Liver (tissue), 9 donors: ENCODE measurements around the gene AGT. TPM values are rescaled to one million over a fixed set of nuclear protein-coding genes. Genes with fewer than 3 reads are reported as not detected.
A peak's percentile ranks its signal among the peaks of the same experiment; 100 is the strongest.

Experiments used
- DNase-seq: peaks from one replicate; pipeline ENCODE4 v3.0.0-alpha.2; 2017; ENCODE audit warnings: low spot score
- H3K27ac ChIP-seq, 2 donors: one replicate each; pipeline ENCODE4 v1.7.0; 2013; ENCODE audit warnings: inconsistent platforms in 2 of 2, low read length in 2 of 2, control low read depth in 1 of 2, low read depth in 1 of 2, mild to moderate bottlenecking in 1 of 2
- H3K27me3 ChIP-seq, 4 donors: one replicate each; pipeline versions ENCODE4 v1.6.1 to v1.7.0; 2013; ENCODE audit warnings: low read length in 3 of 4, inconsistent platforms in 1 of 4, mild to moderate bottlenecking in 1 of 4, moderate library complexity in 1 of 4; ENCODE audit not compliant: control insufficient read depth in 4 of 4, insufficient read depth in 4 of 4
- H3K36me3 ChIP-seq, 4 donors: one replicate each; pipeline versions ENCODE4 v1.6.1 to v1.7.0; 2013; ENCODE audit warnings: low read length in 3 of 4, mild to moderate bottlenecking in 3 of 4, low read depth in 1 of 4, moderate library complexity in 1 of 4; ENCODE audit not compliant: control insufficient read depth in 4 of 4, insufficient read depth in 3 of 4
- H3K4me1 ChIP-seq, 4 donors: one replicate each; pipeline versions ENCODE4 v1.6.1 to v1.7.0; 2013; ENCODE audit warnings: low read length in 3 of 4, mild to moderate bottlenecking in 3 of 4, moderate library complexity in 1 of 4; ENCODE audit not compliant: control insufficient read depth in 4 of 4, insufficient read depth in 4 of 4
- H3K4me3 ChIP-seq, 3 donors: one replicate each; pipeline versions ENCODE4 v1.6.1 to v1.7.0; 2013; ENCODE audit warnings: low read length in 3 of 3, control low read depth in 1 of 3, low read depth in 1 of 3, mild to moderate bottlenecking in 1 of 3
- H3K9ac ChIP-seq, 2 donors: one replicate each; pipeline ENCODE4 v1.7.0; 2013; ENCODE audit warnings: low read length in 2 of 2, mild to moderate bottlenecking in 2 of 2, moderate library complexity in 2 of 2, control low read depth in 1 of 2, low read depth in 1 of 2
- H3K9me3 ChIP-seq, 4 donors: one replicate each; pipeline versions ENCODE4 v1.6.1 to v1.7.0; 2013; ENCODE audit warnings: low read length in 3 of 4; ENCODE audit not compliant: control insufficient read depth in 4 of 4
- EGR1 ChIP-seq, 2 donors: IDR thresholded peaks; 2 replicates each; pipeline ENCODE4 v1.6.1; 2016 to 2018; ENCODE audit warnings: antibody characterized with exemption in 2 of 2, low read depth in 2 of 2
- FOXA1 ChIP-seq: IDR thresholded peaks from 2 replicates; pipeline ENCODE4 v1.6.1; 2016; ENCODE audit warnings: antibody characterized with exemption
- FOXA2 ChIP-seq: IDR thresholded peaks from 2 replicates; pipeline ENCODE4 v1.6.1; 2016; ENCODE audit warnings: antibody characterized with exemption
- GABPA ChIP-seq, 2 donors: IDR thresholded peaks in 1 of 2; conservative IDR thresholded peaks in 1 of 2; 2 replicates each; pipeline ENCODE4 v1.6.1; 2016; ENCODE audit warnings: antibody characterized with exemption in 2 of 2, mild to moderate bottlenecking in 1 of 2, moderate library complexity in 1 of 2
- HNF4A ChIP-seq, 2 donors: conservative IDR thresholded peaks; 2 replicates each; pipeline ENCODE4 v1.6.1; 2016; ENCODE audit warnings: antibody characterized with exemption in 2 of 2, mild to moderate bottlenecking in 2 of 2
- HNF4G ChIP-seq: IDR thresholded peaks from 2 replicates; pipeline ENCODE4 v1.6.1; 2016; ENCODE audit warnings: antibody characterized with exemption
- JUND ChIP-seq, 2 donors: IDR thresholded peaks; 2 replicates each; pipeline ENCODE4 v1.6.1; 2016; ENCODE audit warnings: antibody characterized with exemption in 2 of 2
- NR2F2 ChIP-seq: IDR thresholded peaks from 2 replicates; pipeline ENCODE4 v1.6.1; 2016; ENCODE audit warnings: antibody characterized with exemption
- RAD21 ChIP-seq, 2 donors: IDR thresholded peaks; 2 replicates each; pipeline ENCODE4 v1.6.1; 2016; ENCODE audit warnings: antibody characterized with exemption in 2 of 2, mild to moderate bottlenecking in 2 of 2
- RXRA ChIP-seq, 2 donors: IDR thresholded peaks; 2 replicates each; pipeline ENCODE4 v1.6.1; 2017 to 2018; ENCODE audit warnings: antibody characterized with exemption in 2 of 2, mild to moderate bottlenecking in 1 of 2
- SP1 ChIP-seq: IDR thresholded peaks from 2 replicates; pipeline ENCODE4 v1.6.1; 2018; ENCODE audit warnings: antibody characterized with exemption, mild to moderate bottlenecking
- TAF1 ChIP-seq: conservative IDR thresholded peaks from 2 replicates; pipeline ENCODE4 v1.6.1; 2016; ENCODE audit warnings: antibody characterized with exemption, mild to moderate bottlenecking
- YY1 ChIP-seq: IDR thresholded peaks from 2 replicates; pipeline ENCODE4 v1.6.1; 2016; ENCODE audit warnings: antibody characterized with exemption, mild to moderate bottlenecking
- ZBTB33 ChIP-seq: IDR thresholded peaks from 2 replicates; pipeline ENCODE4 v1.6.1; 2016; ENCODE audit warnings: antibody characterized with exemption
- WGBS: extraction: QIAGEN DNeasy Blood & Tissue Kit; methylation state at CpG from one replicate; pipeline ENCODE4 v1.1.7; 2013; 5-methylcytosine and 5-hydroxymethylcytosine counted together
- polyA plus RNA-seq, 2 donors: library from polyadenylated mRNA; stranded (reverse) in 1 of 2; unstranded in 1 of 2; fragments of 200-250 nt in 1 of 2; fragments of >200 nt in 1 of 2; fragmentation: Nextera tagmentation in 1 of 2; extraction: Ambion mirVana in 1 of 2; gene quantifications; one replicate each; pipeline versions ENCODE4 v1.2.1 to v1.2.3, GENCODE V29; 2013 to 2015
- total RNA-seq, 2 donors: library from RNA; depleted of rRNA; stranded (reverse); fragments of >200 nt; gene quantifications; one replicate each; pipeline ENCODE4 v1.2.3, GENCODE V29; 2014
- TF ChIP-seq, protein P1 (sequence below): IDR thresholded peaks from 2 replicates; pipeline ENCODE4 v1.6.1; 2016; ENCODE audit warnings: antibody characterized with exemption
- TF ChIP-seq, protein P2 (sequence below): fragments of 150-350 bp; IDR thresholded peaks from 2 replicates; pipeline ENCODE4 v1.5.1; 2017; ENCODE audit warnings: improper control_type of control experiment, low read depth, low read length; ENCODE audit not compliant: missing input control
- TF ChIP-seq, protein P3 (sequence below): IDR thresholded peaks from 2 replicates; pipeline ENCODE4 v1.6.1; 2016; ENCODE audit warnings: antibody characterized with exemption
- donor health status: healthy.
- donor health status: healthy.
- donor health status: healthy.
- donor health status: healthy.
- donor health status: healthy.

The AGT gene
- total and polyA plus RNA-seq, 4 donors: 1,430 to 5,119 (median 2,089) TPM

- no peaks in the 10 kb centered on the region for H3K27me3 ChIP-seq
- peak overlapping the region; percentile 44 to 85 for H3K27ac ChIP-seq
- peak overlapping the region; percentile 76 to 90 for H3K9ac ChIP-seq
- H3K9me3 ChIP-seq: no peaks in the 10 kb centered on the region
- WGBS: 45% methylated on average over 17 of the region's 17 CpGs
- peak overlapping the region; percentile 55 to 87 (median 84) for H3K4me3 ChIP-seq
- no peak for DNase-seq
- no peak for TF ChIP-seq SP1
- TF ChIP-seq YY1: no peak
- TF ChIP-seq, protein P1, sequence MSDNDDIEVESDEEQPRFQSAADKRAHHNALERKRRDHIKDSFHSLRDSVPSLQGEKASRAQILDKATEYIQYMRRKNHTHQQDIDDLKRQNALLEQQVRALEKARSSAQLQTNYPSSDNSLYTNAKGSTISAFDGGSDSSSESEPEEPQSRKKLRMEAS: no peak
- no peak for TF ChIP-seq HNF4G
- TF ChIP-seq, protein P2, sequence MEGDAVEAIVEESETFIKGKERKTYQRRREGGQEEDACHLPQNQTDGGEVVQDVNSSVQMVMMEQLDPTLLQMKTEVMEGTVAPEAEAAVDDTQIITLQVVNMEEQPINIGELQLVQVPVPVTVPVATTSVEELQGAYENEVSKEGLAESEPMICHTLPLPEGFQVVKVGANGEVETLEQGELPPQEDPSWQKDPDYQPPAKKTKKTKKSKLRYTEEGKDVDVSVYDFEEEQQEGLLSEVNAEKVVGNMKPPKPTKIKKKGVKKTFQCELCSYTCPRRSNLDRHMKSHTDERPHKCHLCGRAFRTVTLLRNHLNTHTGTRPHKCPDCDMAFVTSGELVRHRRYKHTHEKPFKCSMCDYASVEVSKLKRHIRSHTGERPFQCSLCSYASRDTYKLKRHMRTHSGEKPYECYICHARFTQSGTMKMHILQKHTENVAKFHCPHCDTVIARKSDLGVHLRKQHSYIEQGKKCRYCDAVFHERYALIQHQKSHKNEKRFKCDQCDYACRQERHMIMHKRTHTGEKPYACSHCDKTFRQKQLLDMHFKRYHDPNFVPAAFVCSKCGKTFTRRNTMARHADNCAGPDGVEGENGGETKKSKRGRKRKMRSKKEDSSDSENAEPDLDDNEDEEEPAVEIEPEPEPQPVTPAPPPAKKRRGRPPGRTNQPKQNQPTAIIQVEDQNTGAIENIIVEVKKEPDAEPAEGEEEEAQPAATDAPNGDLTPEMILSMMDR: no peak
- TF ChIP-seq JUND (IDR thresholded peaks at IDR 0.05): no peak
- TF ChIP-seq FOXA2: no peak
- TF ChIP-seq TAF1: peak; percentile 35
- TF ChIP-seq NR2F2: no peak
- TF ChIP-seq ZBTB33: no peak
- TF ChIP-seq EGR1 (IDR thresholded peaks at IDR 0.05; ENCODE audit: low read depth in 2 of 2): peak in 1 of 2 donors; percentile 44
- TF ChIP-seq, protein P3, sequence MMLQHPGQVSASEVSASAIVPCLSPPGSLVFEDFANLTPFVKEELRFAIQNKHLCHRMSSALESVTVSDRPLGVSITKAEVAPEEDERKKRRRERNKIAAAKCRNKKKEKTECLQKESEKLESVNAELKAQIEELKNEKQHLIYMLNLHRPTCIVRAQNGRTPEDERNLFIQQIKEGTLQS: peak; percentile 20
- TF ChIP-seq FOXA1: no peak
- no peak for TF ChIP-seq GABPA (IDR thresholded peaks at IDR 0.05 in 1 of 2, conservative IDR thresholded peaks at IDR 0.05 in 1 of 2)
- no peak for TF ChIP-seq RXRA (IDR thresholded peaks at IDR 0.05)
- no peak for TF ChIP-seq RAD21 (IDR thresholded peaks at IDR 0.05)
- peaks cover 5 to 76% (median 58%) of the 10 kb centered on the region in 4 donors for H3K4me1 ChIP-seq
- peaks cover 3 to 10% (median 7%) of the 10 kb centered on the region in 4 donors for H3K36me3 ChIP-seq
These were observed 1.4 kb downstream of the AGT start for GRCh38 chr1:230712470-230712942.

DNA sequence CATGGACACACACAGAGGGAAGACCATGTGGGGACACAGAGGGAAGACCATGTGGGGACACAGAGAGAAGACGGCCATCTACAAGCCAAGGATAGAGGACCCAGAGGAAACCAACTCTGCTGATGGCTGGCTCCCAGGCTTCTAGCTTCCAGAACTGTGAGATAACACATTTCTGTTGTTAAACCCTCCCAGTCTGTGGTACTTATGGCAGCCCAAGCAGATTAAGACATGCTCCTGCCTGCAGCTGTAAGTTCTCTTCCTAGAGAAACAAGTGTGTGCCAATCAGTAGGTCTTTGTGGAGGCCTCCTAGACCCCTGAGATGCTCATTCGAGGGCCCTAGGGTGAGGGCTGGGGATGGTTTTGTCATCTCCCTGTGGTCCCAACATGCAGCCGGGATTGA, 2.7 kb downstream of the AGT start:
- Histone ChIP-seq H3K27ac (peak overlapping the region in 1 of 2 donors; percentile 39), H3K4me1 (peaks cover 5 to 83% (median 65%) of the 10 kb centered on the region in 4 donors), H3K36me3 (peaks cover 7 to 17% (median 14%) of the 10 kb centered on the region in 4 donors), H3K4me3 (peak overlapping the region; percentile 55 to 87 (median 84)), H3K27me3 (no peaks in the 10 kb centered on the region), H3K9me3 (no peaks in the 10 kb centered on the region), H3K9ac (peak overlapping the region in 1 of 2 donors; percentile 90)
- no peak for DNase-seq
- WGBS: 53% methylated on average over 3 of the region's 3 CpGs
- TF ChIP-seq FOXA1 (no peak), EGR1 (IDR thresholded peaks at IDR 0.05; ENCODE audit: low read depth in 2 of 2) (peak in 1 of 2 donors; percentile 4), JUND (IDR thresholded peaks at IDR 0.05) (peak in 1 of 2 donors; percentile 45), RXRA (IDR thresholded peaks at IDR 0.05) (peak in 1 of 2 donors; percentile 79), HNF4A (conservative IDR thresholded peaks at IDR 0.05) (no peak)
